ENCODE results near the gene SCTR.

- TF ChIP-seq, protein P1, sequence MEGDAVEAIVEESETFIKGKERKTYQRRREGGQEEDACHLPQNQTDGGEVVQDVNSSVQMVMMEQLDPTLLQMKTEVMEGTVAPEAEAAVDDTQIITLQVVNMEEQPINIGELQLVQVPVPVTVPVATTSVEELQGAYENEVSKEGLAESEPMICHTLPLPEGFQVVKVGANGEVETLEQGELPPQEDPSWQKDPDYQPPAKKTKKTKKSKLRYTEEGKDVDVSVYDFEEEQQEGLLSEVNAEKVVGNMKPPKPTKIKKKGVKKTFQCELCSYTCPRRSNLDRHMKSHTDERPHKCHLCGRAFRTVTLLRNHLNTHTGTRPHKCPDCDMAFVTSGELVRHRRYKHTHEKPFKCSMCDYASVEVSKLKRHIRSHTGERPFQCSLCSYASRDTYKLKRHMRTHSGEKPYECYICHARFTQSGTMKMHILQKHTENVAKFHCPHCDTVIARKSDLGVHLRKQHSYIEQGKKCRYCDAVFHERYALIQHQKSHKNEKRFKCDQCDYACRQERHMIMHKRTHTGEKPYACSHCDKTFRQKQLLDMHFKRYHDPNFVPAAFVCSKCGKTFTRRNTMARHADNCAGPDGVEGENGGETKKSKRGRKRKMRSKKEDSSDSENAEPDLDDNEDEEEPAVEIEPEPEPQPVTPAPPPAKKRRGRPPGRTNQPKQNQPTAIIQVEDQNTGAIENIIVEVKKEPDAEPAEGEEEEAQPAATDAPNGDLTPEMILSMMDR (conservative IDR thresholded peaks at IDR 0.05), result no peak
- TF ChIP-seq EZH2 (IDR thresholded peaks at IDR 0.05; ENCODE audit: low read depth), result no peak
Observed at GRCh38 chr2:119469661-119470297, 54.5 kb downstream of the SCTR start.

Measured in PC-9 (cell line).